ENCODE data around the gene WDR88.
"Not testable (repeated sequence)": the region's sequence is repeated elsewhere in the genome, so short reads cannot be mapped to it uniquely, and the experiment has no call there.

The WDR88 gene

GRCh38 chr19:33196446-33197193, 64.7 kb downstream of the WDR88 start:
- DNase-seq (ENCODE audit: low read depth in 2 of 2, low spot score in 1 of 2): no peak

DNA sequence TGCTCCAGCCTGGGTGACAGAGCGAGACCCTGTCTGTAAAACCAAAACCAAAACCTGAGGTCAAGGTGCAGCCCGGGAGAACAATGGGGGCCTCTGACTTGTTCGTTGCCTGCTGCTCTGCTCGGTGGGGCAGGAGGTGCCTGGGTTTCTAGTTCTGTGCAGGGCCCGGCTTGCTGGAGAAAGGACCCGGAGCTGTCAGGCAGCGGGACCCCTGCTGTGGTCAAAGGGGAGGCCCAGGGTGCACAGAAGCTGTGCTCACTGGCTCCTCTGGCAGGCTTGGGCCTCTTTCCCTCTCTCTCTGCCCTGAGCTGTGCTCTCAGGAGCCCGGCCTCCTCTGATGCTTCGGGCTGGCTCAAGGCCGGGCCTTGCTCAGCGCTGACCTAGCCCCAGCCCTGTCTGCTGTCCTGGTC, 65.7 kb downstream of the WDR88 start:
- no peak for DNase-seq (ENCODE audit: low read depth in 2 of 2, low spot score in 1 of 2)

GRCh38 chr19:33198169-33198568, 66.3 kb downstream of the WDR88 start:
- DNase-seq (ENCODE audit: low read depth in 2 of 2, low spot score in 1 of 2): no peak

DNA sequence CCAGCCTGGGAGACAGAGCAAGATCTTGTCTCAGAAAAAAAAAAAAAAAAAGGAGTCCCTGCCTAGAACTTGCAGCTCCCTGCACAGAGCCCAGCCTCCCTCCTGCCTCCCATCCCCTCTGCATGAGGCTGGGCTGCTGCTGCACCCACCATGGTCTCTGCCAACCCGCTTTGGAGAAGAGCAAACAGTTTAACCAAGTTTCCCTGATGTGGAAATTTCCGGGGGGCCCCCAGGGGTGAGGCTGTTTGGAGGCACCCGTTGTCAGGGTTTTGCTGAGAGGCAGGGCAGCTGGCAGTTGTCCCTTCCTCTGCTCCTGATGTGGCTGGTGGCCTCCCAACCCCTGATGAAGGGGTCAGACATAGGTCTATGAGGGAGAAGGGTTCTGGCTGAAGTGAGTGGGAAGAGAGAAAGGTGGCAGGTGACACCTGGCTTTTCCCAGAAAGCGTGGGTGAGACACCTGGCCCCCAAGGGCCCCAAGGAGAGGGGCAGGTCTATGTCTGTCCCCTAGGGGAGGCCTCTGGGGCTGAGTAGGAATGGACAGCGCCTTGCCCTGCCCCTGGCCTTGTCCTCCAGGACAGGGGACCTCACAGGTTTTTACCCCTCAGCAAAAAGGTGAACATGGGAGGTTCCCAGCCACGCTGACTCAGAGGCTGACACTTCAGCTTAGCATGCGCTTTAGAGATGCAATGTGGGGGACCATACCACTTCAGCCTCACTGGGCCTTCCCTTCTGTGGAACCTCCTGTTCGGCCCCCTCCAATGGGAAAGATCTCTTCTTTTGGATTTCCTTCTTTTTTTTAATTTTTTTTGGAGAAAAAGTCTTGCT, 67.7 kb downstream of the WDR88 start:
- no peak for DNase-seq (ENCODE audit: low read depth in 2 of 2, low spot score in 1 of 2)

DNA sequence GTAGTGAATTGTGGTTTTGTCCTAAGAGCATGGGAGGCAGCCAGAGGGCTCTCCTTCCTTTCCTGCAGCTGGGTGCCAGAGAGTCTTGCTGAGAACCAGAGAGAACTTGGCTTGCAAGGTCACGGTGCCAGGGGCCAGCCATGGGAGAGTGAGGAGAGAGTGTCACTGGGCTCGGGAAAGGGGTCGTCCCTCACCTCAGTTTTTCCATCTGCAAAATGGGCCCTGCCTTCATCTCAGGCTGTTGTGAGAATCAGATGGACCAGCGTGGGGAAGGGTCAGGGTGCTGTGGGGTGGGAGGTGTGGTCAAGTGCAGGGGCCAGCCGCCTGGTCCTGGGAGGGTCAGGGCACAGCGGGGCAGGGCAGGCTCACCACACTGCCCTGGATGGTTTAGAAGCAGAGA, 69.6 kb downstream of the WDR88 start:
- no peak for DNase-seq (ENCODE audit: low read depth in 2 of 2, low spot score in 1 of 2)

DNA sequence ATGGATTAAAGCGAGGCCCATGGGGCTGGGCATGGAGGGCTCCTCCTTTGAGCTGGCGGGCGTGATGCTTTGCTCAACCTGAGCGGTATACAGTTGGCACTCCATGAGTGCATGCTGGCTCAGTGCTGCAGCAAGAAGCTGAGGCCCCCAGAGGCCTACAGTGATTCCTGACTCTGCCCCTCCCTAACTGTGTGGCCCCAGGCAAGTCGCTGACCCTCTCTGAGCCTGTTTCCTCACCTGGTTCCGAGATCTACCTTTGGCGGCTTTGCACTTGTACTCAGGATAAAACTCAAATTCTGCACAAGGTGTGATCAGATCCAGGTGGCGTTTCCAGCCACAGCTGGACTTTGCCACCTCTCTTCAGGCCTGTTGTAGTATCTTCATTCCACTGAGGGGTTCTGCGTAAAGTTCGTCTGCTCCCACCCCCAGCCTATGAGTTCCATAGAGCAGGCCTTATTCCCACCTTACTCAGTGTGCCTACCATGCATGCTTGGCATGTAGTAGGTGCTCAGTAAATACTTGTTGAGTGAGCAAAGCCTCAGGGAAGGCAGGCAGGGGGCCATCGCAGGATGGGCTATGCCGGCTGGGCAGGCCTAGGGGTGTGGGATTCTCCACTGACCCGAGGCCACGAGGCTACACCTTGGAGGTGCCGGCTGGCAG, 70.1 kb downstream of the WDR88 start:
- no peak for DNase-seq (ENCODE audit: low read depth in 2 of 2, low spot score in 1 of 2)

DNA sequence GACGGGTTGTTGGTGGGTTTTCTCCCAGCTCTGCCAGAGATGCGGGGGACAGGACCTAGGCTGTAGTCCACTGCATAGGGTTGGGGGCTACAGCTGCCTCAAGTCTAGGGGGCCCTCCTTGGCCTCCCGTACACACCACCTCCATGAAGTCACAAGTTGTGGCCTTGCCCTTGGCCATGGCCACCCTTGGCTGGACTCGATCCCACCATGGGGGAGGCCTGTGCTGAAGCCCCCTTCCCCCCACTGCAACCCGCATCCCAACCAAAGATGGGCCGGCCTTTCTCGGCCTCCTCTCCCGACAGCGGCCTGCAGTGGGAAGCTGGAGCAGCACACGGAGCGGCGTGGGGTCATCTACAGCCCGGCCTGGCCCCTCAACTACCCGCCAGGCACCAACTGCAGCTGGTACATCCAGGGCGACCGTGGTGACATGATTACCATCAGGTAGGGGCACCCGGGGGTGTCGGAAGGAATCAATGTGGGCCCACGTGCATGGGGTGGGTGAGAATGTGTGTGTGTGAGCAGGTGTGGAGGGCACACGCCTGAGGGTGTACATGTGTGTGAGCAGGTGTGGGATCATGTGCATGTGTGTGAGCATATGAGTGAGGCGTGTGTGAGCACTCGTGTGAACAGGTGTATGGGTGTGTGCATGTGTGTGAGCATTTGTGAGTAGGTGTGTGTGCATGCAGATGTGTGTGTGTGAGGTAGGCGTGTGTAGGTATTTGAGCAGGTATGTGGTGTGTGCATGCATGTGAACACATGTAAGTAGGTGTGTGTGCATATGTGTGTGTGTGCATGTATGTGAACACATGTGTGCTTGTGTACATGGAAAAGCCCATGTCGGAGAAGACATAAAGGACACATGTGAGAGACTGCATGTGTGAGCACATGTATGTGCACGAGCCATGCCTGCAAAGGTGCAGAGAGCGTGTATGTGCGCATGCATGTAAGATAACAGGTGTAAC, 70.9 kb downstream of the WDR88 start:
- DNase-seq (ENCODE audit: low read depth in 2 of 2, low spot score in 1 of 2): no peak

- no peak for DNase-seq (ENCODE audit: low read depth in 2 of 2, low spot score in 1 of 2)
These were observed 71.6 kb downstream of the WDR88 start for GRCh38 chr19:33203529-33203928.

- DNase-seq (ENCODE audit: low read depth in 2 of 2, low spot score in 1 of 2): no peak
These were observed 72.4 kb downstream of the WDR88 start for GRCh38 chr19:33204136-33204973.

GRCh38 chr19:33205110-33205509, 73.2 kb downstream of the WDR88 start:
- no peak for DNase-seq (ENCODE audit: low read depth in 2 of 2, low spot score in 1 of 2)

DNA sequence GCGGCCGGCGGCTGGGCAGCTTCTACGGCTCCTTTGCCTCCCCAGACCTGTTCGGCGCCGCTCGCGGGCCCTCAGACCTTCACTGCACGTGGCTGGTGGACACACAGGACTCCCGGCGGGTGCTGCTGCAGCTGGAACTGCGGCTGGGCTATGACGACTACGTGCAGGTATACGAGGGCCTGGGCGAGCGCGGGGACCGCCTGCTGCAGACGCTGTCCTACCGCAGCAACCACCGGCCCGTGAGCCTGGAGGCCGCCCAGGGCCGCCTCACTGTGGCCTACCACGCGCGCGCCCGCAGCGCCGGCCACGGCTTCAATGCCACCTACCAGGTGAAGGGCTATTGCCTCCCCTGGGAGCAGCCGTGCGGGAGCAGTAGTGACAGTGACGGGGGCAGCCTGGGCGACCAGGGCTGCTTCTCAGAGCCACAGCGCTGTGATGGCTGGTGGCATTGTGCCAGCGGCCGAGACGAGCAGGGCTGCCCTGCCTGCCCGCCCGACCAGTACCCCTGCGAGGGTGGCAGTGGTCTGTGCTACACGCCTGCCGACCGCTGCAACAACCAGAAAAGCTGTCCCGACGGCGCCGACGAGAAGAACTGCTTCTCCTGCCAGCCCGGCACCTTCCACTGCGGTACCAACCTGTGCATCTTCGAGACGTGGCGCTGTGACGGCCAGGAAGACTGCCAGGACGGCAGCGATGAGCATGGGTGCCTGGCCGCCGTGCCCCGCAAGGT, 73.8 kb downstream of the WDR88 start:
- DNase-seq (ENCODE audit: low read depth in 2 of 2, low spot score in 1 of 2): no peak

DNA sequence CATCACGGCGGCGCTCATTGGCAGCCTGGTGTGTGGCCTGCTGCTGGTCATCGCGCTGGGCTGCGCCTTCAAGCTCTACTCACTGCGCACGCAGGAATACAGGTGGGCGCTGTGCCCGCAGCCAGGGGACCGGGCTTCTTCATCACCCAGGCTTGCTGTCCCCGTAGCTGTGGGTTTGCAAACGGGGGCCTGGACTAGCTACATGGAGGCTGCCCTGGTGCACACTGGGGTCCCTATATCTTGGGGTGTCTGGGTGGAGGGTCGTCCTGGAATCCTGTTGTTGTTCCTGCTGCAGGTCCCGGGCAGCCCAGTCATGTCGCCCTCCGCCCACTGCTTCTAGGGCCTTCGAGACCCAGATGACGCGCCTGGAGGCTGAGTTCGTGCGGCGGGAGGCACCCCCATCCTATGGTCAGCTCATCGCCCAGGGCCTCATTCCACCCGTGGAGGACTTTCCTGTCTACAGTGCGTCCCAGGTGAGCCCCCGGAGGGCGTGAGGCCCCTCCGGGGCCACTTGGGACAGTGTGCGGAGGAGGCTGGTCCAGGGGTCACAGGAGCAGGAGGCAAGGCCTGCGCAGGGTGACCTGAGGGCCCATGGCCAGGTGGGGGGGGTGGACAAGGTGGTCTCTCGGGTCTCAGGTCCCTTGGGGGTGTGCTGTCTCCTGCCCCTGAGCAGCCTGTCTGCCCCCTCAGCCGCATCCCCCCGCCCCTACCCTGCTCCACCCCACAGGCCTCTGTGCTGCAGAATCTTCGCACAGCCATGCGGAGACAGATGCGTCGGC, 74.5 kb downstream of the WDR88 start:
- no peak for DNase-seq (ENCODE audit: low read depth in 2 of 2, low spot score in 1 of 2)

DNA sequence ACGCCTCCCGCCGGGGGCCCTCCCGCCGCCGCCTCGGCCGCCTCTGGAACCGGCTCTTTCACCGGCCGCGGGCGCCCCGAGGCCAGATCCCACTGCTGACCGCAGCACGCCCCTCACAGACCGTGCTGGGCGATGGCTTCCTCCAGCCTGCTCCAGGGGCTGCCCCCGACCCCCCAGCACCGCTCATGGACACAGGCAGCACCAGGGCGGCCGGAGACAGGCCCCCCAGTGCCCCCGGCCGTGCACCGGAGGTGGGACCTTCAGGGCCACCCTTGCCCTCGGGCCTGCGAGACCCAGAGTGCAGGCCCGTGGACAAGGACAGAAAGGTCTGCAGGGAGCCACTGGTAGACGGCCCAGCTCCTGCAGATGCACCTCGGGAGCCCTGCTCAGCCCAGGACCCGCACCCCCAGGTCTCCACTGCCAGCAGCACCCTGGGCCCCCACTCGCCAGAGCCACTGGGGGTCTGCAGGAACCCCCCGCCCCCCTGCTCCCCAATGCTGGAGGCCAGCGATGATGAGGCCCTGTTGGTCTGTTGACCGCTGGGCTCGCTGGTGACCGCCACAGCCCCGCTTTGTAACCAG, 75.2 kb downstream of the WDR88 start:
- no peak for DNase-seq (ENCODE audit: low read depth in 2 of 2, low spot score in 1 of 2)

- DNase-seq (ENCODE audit: low read depth in 2 of 2, low spot score in 1 of 2): no peak
These were observed 76.0 kb downstream of the WDR88 start for GRCh38 chr19:33207903-33208302.

GRCh38 chr19:33208371-33208895, 76.5 kb downstream of the WDR88 start:
- DNase-seq (ENCODE audit: low read depth in 2 of 2, low spot score in 1 of 2): no peak

DNA sequence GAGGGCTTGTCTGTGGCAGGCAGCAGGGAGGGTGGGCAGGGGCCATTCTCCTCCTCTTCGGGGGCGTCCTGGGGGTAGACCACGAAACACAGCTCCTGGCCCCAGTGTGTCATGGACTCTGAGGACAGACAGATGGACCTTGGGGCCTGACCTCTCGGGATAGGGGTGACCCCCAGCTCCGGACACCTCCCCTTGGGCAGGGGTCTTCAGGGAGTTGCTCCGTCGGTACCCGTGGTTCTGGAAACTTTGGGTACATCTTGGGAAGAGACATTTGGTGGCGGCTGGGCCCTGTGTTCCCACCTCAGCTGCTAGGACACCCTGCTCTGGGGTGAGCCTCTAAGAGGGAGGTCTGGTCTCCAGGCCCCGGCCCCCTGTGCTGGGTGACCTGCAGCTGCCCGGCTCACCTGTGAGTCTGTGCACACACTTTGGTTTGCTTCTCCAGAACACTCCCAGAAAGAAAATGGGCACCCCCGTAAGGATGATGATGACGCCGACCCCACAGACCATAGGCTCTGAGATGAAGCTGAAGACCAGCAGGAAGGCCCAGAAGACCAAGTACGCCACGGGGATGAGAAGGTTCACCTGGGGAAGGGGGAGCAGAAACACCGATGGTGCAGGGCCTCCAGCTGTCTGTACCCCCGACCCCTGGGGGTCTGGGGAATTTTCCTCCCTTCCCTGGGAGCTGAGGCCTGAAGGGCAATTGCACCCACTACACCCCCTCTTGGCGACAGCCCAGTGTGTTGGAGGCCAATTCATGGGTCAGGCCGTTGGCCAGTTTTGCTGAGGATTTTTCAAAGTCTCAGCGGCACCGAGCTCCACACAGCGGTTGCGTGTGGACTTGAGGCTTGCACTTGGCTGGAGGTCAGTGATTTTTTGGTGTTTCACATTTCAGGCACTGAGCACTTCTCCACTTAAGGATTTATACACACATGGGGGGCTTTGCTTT, 77.3 kb downstream of the WDR88 start:
- DNase-seq (ENCODE audit: low read depth in 2 of 2, low spot score in 1 of 2): no peak

- DNase-seq (ENCODE audit: low read depth in 2 of 2, low spot score in 1 of 2): not testable (repeated sequence)
These were observed 77.9 kb downstream of the WDR88 start for GRCh38 chr19:33209850-33210230.
